Umbilical cord (tissue), 2 donors: ENCODE measurements around the gene SCGB1A1. TPM values are rescaled to one million over a fixed set of nuclear protein-coding genes. Genes with fewer than 3 reads are reported as not detected.
A peak's percentile ranks its signal among the peaks of the same experiment; 100 is the strongest.
"Not testable (repeated sequence)": the region's sequence is repeated elsewhere in the genome, so short reads cannot be mapped to it uniquely, and the experiment has no call there.

Experiments used
- DNase-seq: peaks from one replicate; pipeline ENCODE4 v3.0.0-alpha.2; 2015; ENCODE audit warnings: low spot score
- total RNA-seq: library from RNA; depleted of rRNA; stranded (reverse); fragments of >200 nt; gene quantifications from one replicate; pipeline ENCODE4 v1.2.3, GENCODE V29; 2014; ENCODE audit warnings: low replicate concordance; ENCODE audit not compliant: insufficient read depth

SCGB1A1 gene
- total RNA-seq, 1 donor from 2014 or later = not detected

DNA sequence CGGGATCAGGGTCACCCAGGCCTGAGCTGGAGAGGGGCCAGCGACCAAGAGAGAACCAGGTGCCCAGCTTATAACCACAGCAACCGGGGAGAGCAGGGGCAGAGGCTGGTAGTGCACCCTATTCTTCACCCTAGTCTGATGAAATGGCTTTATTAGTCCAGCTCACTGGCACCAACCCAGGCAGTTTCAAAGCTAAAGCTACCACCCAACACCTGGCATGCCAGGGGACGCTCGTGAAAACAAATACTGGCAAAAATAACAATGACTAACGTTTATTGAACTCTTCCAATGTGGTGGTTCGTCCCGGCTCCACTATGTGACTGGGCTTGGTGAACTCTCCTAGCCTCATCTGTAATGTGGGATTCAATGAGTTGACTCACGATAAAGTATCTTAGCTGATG is 30.6 kb downstream of the SCGB1A1 start:
- DNase-seq = no peak

DNA sequence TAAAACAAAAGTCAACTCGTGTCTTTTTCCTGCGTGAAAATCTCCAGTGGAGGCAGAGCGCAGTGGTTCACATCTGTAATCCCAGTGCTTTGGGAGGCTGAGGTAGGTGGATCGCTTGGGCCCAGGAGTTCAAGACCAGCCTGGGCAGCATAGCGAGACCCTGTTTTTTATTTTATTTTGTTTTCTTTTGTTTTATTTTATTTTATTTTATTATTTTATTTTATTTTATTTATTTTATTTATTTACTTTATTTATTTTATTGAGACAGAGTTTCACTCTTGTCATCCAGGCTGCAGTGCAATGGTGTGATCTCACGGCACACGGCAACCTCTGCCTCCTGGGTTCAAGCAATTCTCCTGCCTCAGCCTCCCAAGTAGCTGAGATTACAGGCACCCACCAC is 31.1 kb downstream of the SCGB1A1 start:
- DNase-seq = not testable (repeated sequence)

GRCh38 chr11:62450543-62451240 is 31.9 kb downstream of the SCGB1A1 start:
- no peak for DNase-seq

GRCh38 chr11:62451241-62451621 is 32.4 kb downstream of the SCGB1A1 start:
- DNase-seq = peak; percentile 66

- DNase-seq = no peak
Measured at GRCh38 chr11:62452261-62452660, 33.4 kb downstream of the SCGB1A1 start.

DNA sequence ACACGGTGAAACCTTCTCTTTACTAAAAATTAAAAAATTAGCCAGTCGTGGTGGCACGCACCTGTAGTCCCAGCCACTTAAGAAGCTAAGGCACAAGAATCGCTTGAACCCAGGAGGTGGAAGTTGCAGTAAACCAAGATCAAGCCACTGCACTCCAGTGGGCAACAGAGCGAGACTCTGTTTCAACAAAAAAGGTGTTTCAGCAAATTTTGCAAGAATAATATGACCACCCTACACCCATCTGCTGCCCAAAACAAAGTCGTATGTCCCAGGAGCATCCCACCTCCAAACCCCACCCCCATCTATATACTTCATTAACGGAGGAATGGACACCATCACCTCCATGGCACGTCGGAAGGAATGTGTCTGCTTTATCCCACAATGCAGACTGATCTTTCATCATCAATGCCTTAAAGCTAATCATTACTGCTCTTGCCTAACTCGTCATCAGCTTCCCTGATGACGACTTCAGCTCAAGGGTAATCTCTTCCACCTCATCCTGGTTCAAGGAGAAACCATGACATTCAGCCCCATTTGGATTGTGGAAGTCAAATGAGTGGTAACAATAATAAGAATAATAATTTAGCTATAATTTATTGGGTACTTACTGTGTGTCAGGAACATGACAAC is 34.1 kb downstream of the SCGB1A1 start:
- no peak for DNase-seq

- no peak for DNase-seq
Measured at GRCh38 chr11:62456630-62457029, 37.8 kb downstream of the SCGB1A1 start.

DNA sequence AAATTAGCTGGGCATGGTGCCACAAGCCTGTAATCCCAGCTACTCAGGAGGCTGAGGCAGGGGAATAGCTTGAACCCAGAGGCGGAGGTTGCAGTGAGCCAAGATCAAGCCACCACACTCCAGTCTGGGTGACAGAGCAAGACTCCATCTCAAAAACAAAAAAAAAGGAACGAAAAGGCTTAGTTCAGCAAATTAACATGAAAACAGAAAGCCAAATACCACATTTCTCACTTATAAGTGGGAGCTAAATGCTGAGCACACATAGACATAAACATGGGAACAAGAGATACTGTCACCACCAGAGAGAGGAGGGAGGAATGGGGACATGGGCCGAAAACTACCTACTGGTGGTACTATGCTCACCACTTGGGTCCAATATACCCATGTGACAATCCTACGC is 38.6 kb downstream of the SCGB1A1 start:
- no peak for DNase-seq

- no peak for DNase-seq
Measured at GRCh38 chr11:62458212-62459002, 39.6 kb downstream of the SCGB1A1 start.

- no peak for DNase-seq
Measured at GRCh38 chr11:62459080-62459479, 40.2 kb downstream of the SCGB1A1 start.

- DNase-seq = peak; percentile 74
Measured at GRCh38 chr11:62461740-62462507, 43.1 kb downstream of the SCGB1A1 start.

DNA sequence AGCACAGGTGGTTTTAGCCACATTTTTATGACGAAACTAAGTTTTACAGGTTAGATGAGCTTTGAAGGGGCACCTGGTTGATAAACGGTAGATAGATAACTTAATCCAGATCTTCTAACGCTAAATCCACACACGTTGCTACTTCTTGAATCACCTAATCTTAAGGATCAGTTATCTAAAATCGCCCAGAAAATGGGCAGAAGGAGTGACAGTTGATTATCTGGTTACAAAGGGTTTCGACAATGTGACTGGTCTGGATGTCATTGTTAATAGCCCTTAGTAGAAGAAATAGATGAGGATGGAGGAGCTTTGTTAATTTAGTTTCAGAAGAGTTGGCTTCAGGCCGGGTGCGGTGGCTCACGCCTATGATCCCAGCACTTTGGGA is 43.7 kb downstream of the SCGB1A1 start:
- DNase-seq = no peak

- no peak for DNase-seq
Measured at GRCh38 chr11:62463121-62463542, 44.3 kb downstream of the SCGB1A1 start.

GRCh38 chr11:62464655-62465054 is 45.8 kb downstream of the SCGB1A1 start:
- no peak for DNase-seq

GRCh38 chr11:62466444-62466843 is 47.6 kb downstream of the SCGB1A1 start:
- peak; percentile 42 for DNase-seq

DNA sequence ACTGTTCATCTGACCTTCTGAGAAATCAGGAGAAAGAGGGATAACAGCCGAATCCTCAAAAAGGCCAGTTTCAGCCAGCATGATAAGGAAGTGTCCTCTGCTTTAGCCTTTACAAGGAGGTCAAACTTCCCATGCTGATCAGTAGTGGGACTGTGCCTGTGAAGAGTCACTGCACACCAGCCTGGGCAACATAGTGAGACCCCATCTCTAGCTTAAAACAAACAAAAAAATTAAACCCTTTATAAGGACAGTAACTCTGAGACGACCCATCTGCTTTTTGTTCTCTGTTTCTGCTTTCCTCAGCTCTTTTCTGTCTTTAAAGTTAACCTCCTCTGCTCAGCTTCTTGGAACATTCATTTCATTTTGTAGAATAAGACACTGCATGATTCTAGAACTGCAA is 49.7 kb downstream of the SCGB1A1 start:
- peak; percentile 43 for DNase-seq

GRCh38 chr11:62471603-62472002 is 52.8 kb downstream of the SCGB1A1 start:
- DNase-seq = no peak

GRCh38 chr11:62472063-62472884 is 53.4 kb downstream of the SCGB1A1 start:
- DNase-seq = peak; percentile 98
